Tibial artery (tissue), 4 donors: ENCODE data around the gene BABAM2.
"Not testable (repeated sequence)": the region's sequence is repeated elsewhere in the genome, so short reads cannot be mapped to it uniquely, and the experiment has no call there.

Source experiments
- DNase-seq, 2 donors: peaks; one replicate each; pipeline ENCODE4 v3.0.0-alpha.2; 2019
- H3K27ac ChIP-seq, 2 donors: fragments of 200-600 bp; sonication (generic) in 1 of 2; 1 replicate in 1 of 2; 2 replicates in 1 of 2; pipeline ENCODE4 v1.5.1; 2018 to 2019; ENCODE audit warnings: mild to moderate bottlenecking in 1 of 2
- H3K27me3 ChIP-seq, 2 donors: fragments of 200-600 bp; sonication (generic) in 1 of 2; one replicate each; pipeline versions ENCODE4 v1.5.1 to v1.6.0; 2016 to 2019
- H3K36me3 ChIP-seq, 3 donors: fragments of 200-600 bp; sonication (generic) in 2 of 3; one replicate each; pipeline ENCODE4 v1.5.1; 2016 to 2019; ENCODE audit warnings: mild to moderate bottlenecking in 2 of 3
- H3K4me1 ChIP-seq, 4 donors: fragments of 200-600 bp; sonication (generic) in 2 of 4; 1 replicate in 3 of 4; 2 replicates in 1 of 4; pipeline ENCODE4 v1.5.1; 2016 to 2019
- H3K4me3 ChIP-seq, 2 donors: fragments of 200-600 bp; sonication (generic) in 1 of 2; 1 replicate in 1 of 2; 2 replicates in 1 of 2; pipeline ENCODE4 v1.5.1; 2018 to 2019; ENCODE audit warnings: mild to moderate bottlenecking in 2 of 2
- H3K9me3 ChIP-seq, 3 donors: fragments of 200-600 bp; sonication (generic) in 1 of 3; one replicate each; pipeline ENCODE4 v1.5.1; 2016 to 2019
- CTCF ChIP-seq, 2 experiments: fragments of 200-600 bp in 1 of 2; fragments of 450-650 bp in 1 of 2; IDR thresholded peaks; one replicate each; pipeline ENCODE4 v1.5.1; 2017 to 2019; ENCODE audit warnings: antibody characterized with exemption in 2 of 2, mild to moderate bottlenecking in 1 of 2, moderate library complexity in 1 of 2
- intact Hi-C: fragments of 100-400 bp; cut with DNase I; formaldehyde crosslinking; loops from one replicate; pipeline ENCODE4 v1.15.0; 2023; ENCODE audit warnings: low total_unique reads

BABAM2 gene

GRCh38 chr2:28368357-28368798, 477.8 kb downstream of the BABAM2 start:
- H3K27ac ChIP-seq = no peak overlapping the region
- intact Hi-C loops = no loop called here
- no peak for TF ChIP-seq CTCF (IDR thresholded peaks at IDR 0.05)
- H3K9me3 ChIP-seq = no peaks in the 10 kb centered on the region
- H3K4me1 ChIP-seq = no peaks in the 10 kb centered on the region
- H3K36me3 ChIP-seq = no peaks in the 10 kb centered on the region
- H3K4me3 ChIP-seq = no peak overlapping the region
- H3K27me3 ChIP-seq = peaks cover 0 to 3% of the 10 kb centered on the region in 2 donors
- DNase-seq = no peak

- peaks cover 0 to 3% of the 10 kb centered on the region in 2 donors for H3K27me3 ChIP-seq
- H3K36me3 ChIP-seq = no peaks in the 10 kb centered on the region
- H3K4me3 ChIP-seq = no peak overlapping the region
- H3K9me3 ChIP-seq = no peaks in the 10 kb centered on the region
- H3K4me1 ChIP-seq = no peaks in the 10 kb centered on the region
- DNase-seq = no peak
- no peak for TF ChIP-seq CTCF (IDR thresholded peaks at IDR 0.05)
- H3K27ac ChIP-seq = no peak overlapping the region
- intact Hi-C loops = no loop called here
Observed at GRCh38 chr2:28369358-28369757, 478.8 kb downstream of the BABAM2 start.

DNA sequence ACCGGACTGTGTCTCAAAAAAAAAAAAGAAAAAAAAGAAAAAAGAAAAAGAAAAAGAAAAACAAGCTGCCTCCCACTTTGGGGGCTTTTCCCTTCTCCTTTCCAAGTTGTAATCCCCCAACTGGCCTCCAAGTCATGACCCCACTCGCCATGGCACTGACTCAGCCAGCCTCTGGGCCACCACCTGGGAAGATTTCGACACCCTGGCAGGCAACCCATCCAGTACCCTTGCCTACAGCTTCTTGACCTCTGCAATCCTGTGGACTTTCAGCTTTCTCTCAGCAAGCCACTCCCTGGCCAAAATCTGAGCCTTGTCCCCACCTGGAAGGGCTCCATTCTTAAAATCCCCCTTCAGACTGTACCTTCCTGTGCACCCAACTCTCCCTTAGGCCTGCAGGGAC, 479.8 kb downstream of the BABAM2 start:
- H3K27me3 ChIP-seq = peaks cover 0 to 3% of the 10 kb centered on the region in 2 donors
- H3K4me3 ChIP-seq = no peak overlapping the region
- no peaks in the 10 kb centered on the region for H3K36me3 ChIP-seq
- no peak for DNase-seq
- H3K9me3 ChIP-seq = no peaks in the 10 kb centered on the region
- intact Hi-C loops = no loop called here
- no peaks in the 10 kb centered on the region for H3K4me1 ChIP-seq
- no peak overlapping the region for H3K27ac ChIP-seq
- TF ChIP-seq CTCF (IDR thresholded peaks at IDR 0.05) = no peak

DNA sequence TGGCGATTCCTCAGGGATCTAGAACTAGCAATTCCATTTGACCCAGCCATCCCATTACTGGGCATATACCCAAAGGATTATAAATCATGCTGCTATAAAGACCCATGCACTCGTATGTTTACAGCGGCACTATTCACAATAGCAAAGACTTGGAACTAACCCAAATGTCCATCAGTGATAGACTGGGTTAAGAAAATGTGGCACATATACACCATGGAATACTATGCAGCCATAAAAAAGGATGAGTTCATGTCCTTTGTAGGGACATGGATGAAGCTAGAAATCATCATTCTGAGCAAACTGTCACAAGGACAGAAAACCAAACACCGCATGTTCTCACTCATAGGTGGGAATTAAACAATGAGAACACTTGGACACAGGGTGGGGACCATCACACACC, 481.2 kb downstream of the BABAM2 start:
- H3K9me3 ChIP-seq, H3K27me3 ChIP-seq, DNase-seq, intact Hi-C loops, H3K27ac ChIP-seq, H3K4me3 ChIP-seq, H3K4me1 ChIP-seq, H3K36me3 ChIP-seq: not testable (repeated sequence)

- no peak overlapping the region for H3K27ac ChIP-seq
- no peak overlapping the region for H3K4me3 ChIP-seq
- H3K27me3 ChIP-seq = no peaks in the 10 kb centered on the region
- no peak for DNase-seq
- TF ChIP-seq CTCF (IDR thresholded peaks at IDR 0.05) = no peak
- no peaks in the 10 kb centered on the region for H3K36me3 ChIP-seq
- H3K4me1 ChIP-seq = no peaks in the 10 kb centered on the region
- H3K9me3 ChIP-seq = no peaks in the 10 kb centered on the region
- intact Hi-C loops = no loop called here
Observed at GRCh38 chr2:28373854-28374253, 483.3 kb downstream of the BABAM2 start.

- intact Hi-C loops = no loop called here
- Histone ChIP-seq H3K27ac (no peak overlapping the region), H3K9me3 (no peaks in the 10 kb centered on the region), H3K4me1 (no peaks in the 10 kb centered on the region), H3K36me3 (no peaks in the 10 kb centered on the region), H3K27me3 (no peaks in the 10 kb centered on the region), H3K4me3 (no peak overlapping the region)
- no peak for TF ChIP-seq CTCF (IDR thresholded peaks at IDR 0.05)
- DNase-seq = no peak
Observed at GRCh38 chr2:28374331-28374730, 483.8 kb downstream of the BABAM2 start.
